HG03457 (cell line): ENCODE results near the gene AP3S2.
A peak's percentile ranks its signal among the peaks of the same experiment; 100 is the strongest.
"Not testable (repeated sequence)": the region's sequence is repeated elsewhere in the genome, so short reads cannot be mapped to it uniquely, and the experiment has no call there.

Experiments
- ATAC-seq: cut with Tn5 transposase; IDR thresholded peaks from one replicate; pipeline ENCODE4 v1.9.1; 2021; ENCODE audit warnings: moderate number of reproducible peaks; ENCODE audit not compliant: unreplicated experiment

Gene AP3S2

DNA sequence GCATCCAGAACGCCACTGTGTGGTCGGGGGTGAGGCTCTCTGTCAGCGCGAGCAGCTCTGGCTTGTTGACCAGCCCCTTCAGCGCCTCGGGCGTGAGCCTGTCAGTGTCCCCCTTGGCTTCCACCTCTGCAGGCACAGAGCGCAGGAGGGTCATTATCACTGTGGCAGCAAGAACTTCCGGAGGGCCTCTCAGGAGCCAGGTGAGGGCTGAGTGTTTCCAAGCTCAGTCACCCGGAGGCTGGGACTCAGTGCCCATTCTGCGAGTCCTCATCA, 10.0 kb upstream of the AP3S2 start:
- no peak for ATAC-seq

DNA sequence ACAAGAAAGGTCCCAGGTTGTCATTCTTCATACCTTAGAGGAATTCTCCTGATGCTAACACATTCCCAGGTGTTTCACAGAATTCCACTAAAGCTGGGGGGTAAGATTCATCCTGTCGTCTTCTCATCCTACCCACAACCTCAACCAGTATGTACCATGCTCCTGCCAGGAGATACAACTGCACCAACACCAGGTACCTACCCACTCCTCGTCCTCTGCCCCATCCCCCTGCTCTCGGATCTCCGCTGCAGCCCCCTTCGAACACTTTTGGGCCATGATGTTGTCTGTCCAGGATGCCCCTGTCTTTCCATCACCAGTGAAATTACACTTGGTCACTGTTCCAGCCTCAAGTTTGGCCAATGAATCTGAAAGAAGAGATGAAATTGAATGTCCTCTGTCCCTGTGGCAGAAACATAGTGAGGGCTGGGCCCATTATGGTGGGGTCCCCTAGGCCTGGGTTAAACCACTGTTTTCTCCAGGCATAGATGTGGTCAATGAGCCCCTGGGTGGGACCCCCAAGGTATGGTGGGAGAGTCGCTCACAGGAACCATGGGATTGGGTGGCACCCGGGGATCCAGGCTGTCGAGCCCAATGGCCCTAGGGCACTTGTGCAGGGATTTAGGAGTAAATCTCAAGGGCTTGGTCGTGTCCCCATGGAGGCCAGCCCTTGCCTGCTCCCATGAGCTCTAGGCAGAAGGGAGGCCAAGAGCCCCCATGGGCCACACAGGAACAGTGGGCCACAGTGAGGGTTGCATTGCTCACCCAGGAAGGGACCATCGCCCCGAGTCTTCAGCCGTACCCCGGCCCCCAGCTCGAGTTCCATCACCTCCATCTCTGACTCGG, 9.4 kb upstream of the AP3S2 start:
- no peak for ATAC-seq

- no peak for ATAC-seq
These were observed 7.1 kb upstream of the AP3S2 start for GRCh38 chr15:89900849-89901248.

DNA sequence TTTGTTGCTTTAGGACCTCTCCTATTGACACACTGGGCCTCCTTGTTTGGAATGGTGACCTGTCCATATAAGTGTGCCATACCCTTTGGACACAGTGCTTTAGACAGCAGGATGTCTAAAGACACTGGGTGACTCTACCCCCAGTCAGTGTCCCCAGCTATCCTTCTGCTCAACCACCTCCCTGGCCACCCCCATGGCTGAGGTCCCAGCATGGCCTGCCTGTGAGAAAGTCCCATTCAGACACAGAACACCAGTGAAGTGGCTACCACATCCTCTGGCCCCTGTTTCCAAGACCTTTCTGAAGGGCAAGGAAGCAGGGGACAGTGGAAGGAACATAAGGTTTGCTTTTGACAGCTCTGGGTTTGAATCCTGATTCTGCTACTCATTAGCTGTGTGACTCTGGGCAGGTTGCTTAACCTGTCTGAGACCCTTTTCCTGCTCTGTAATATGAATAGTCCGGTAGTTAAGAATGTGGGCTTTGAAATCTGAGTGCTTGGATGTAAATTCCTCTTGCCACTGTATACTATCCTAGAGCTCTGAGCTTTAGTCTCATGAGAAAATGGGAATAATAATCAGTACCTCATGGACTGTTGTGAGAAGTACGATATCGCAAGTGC, 6.3 kb upstream of the AP3S2 start:
- ATAC-seq, result no peak

DNA sequence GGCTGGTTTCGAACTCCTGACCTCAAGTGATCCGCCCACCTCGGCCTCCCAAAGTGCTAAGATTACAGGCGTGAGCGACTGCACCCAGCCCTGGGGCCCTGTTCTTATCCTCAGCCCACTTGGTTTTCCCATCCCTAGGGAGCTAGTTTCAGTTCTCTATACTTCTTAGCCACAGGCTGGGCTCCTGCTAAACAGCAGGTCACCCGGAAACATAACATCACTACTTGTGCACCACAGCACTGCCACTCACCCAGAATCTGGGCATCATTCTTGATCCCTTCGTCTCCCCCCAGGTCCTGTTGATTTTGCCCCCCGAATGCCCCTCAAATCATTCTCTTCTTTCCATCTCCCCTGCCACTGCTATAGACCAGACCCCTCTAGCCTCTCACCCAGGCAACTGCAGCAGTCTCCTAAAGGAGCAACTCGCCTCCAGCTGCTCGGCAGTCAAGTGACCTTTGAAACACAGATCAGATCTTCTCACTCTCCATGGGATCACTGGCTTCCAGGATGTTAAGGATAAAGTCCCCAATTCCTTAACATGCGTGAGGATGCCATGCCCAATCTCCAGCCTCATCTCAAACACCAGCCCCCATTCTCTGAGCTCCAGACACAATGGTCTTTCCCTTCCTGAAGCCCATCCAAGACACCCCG, 5.6 kb upstream of the AP3S2 start:
- no peak for ATAC-seq

- no peak for ATAC-seq
These were observed 5.0 kb upstream of the AP3S2 start for GRCh38 chr15:89898614-89899294.

GRCh38 chr15:89898146-89898545, 4.4 kb upstream of the AP3S2 start:
- ATAC-seq, result no peak

GRCh38 chr15:89893027-89893426, 767 bp downstream of the AP3S2 start:
- no peak for ATAC-seq

- no peak for ATAC-seq
These were observed 5.5 kb downstream of the AP3S2 start for GRCh38 chr15:89888214-89888804.

DNA sequence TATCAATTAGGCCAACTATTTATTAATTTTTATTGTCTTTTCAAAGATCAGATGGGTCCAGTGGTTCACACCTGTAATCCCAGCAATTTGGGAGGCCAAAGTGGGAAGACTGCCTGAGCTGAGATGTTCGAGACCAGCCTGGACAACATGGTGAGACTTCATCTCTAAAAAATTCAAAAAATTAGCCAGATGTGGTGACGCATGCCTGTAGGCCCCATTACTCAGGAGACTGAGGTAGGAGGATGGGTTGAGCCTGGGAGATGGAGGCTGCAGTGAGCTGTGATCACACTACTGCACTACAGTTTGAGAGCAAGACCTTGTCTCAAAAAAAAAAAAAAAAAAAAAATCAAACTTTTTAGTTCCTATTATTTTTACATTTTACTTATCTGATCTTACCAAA, 8.2 kb downstream of the AP3S2 start:
- no peak for ATAC-seq

- ATAC-seq, result not testable (repeated sequence)
These were observed 8.6 kb downstream of the AP3S2 start for GRCh38 chr15:89885179-89885578.

DNA sequence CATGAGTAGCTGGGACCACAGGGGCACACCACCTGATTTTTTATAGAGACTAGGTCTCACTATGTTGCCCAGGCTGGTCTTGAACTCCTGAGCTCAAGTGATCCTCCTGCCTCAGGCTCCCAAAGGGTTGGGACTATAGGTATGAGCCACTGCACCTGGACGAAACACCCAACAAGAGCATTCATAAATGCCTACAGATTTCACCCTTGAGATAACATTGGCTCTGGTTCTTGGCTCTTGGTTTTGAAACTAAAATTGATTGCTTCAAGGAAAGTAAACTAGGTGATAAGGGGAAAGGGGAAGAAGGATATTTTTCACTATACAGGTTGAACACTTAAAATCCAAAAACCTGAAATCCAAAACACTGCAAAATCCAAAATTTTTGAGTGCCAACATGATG, 10.3 kb downstream of the AP3S2 start:
- no peak for ATAC-seq

- no peak for ATAC-seq
These were observed 13.1 kb downstream of the AP3S2 start for GRCh38 chr15:89880727-89881126.

DNA sequence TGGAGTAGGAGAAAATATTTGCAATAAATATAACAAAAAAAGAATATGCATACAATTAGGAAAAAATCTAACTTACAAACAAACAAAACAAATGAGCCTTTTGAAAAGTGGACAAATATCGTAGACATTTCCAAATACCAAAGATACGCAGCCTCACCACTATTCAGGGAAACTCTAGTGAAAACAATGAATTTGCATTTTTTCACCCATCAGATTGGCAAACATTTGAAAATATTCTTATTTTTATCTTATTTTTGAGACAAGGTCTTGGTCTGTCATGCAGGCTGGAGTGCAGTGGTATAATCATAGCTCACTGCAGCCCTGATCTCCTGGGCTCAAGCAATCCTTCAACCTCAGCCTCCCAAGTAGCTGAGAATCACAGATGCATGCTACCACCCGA, 15.5 kb downstream of the AP3S2 start:
- no peak for ATAC-seq

DNA sequence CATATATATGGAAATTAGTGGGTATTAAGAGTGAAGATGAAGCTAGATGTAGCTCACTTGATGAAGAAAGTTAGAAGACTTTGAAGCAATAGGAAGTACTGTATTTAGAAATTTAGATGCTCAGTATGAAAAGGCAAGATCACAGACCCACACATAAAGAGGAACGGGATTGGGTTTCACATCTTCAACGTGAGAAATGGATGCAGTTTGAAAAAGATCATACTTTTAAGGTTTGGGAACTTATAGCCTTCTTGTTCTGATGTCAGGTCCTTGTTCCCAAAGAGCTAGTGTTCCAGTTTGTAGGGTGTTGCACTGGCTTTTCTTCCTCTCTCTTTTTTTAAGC, 16.7 kb downstream of the AP3S2 start:
- ATAC-seq, result no peak

- no peak for ATAC-seq
These were observed 17.3 kb downstream of the AP3S2 start for GRCh38 chr15:89876396-89877082.

GRCh38 chr15:89875741-89876140, 18.1 kb downstream of the AP3S2 start:
- ATAC-seq, result no peak

DNA sequence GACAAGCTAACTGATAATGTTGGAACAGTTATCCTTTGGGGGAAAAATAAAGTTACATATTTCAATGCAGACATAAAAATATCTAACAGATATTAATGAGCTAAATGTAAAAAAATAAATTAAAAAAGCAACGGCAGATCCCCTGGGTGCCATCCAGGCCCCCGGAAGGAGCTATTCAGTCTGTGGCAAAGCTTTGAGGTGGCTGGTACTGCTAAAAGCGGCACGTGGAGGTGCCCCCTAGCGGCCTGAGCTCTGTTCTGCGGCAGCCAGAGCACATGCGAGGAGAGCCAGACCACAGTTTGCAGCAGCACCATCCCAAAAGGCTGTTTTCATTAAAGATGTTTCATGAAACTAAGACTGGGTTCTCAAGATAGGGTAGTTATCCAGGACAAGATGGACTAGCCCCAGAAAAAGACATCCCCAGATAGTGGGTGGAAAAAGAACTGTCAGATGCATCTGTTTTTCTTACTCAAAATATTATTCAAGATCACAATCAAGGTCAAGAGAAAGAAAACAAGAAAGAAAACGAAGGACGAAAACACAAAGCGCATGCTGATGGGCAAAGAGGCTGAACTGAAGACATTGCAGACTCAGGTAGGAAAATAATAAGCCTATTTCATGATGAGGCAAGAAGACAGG, 18.7 kb downstream of the AP3S2 start:
- peak; percentile 81 for ATAC-seq

- no peak for ATAC-seq
These were observed 23.0 kb downstream of the AP3S2 start for GRCh38 chr15:89870688-89871288.

- ATAC-seq, result no peak
These were observed 23.8 kb downstream of the AP3S2 start for GRCh38 chr15:89870006-89870405.
